ENCODE results near the gene DCDC1.

DNA sequence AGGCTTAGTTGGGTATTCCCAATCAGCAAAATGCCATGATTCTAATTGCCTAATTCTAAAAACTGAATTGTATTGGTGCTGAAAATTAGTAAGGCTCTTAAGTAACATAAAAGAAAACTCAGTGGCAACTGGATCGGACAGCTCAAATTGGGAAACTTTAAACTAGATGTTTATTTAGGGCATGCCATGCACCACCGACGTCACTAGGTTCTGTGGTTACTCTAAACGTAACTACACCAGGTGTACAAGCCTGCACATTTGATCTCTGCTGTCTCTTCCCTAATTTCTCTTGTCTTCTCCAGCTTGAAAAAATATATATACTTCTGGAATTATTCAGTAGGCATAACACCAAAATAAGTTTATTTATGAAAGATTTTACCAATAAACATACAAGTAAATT lies 378.2 kb downstream of the DCDC1 start:
- TF ChIP-seq POLR2AphosphoS5 (IDR thresholded peaks at IDR 0.05; ENCODE audit: borderline replicate concordance, low read depth, low read length) (no peak), EZH2 (IDR thresholded peaks at IDR 0.05) (no peak)

Data from SK-N-MC (cell line).